Right lobe of liver (tissue), 4 donors: Measurements from ENCODE around the gene FLNB.

Source experiments
- POLR2A ChIP-seq: fragments of 450-650 bp; IDR thresholded peaks from one replicate; pipeline ENCODE4 v1.6.1; 2017; ENCODE audit warnings: antibody characterized with exemption, mild to moderate bottlenecking
- TF ChIP-seq, protein P1 (sequence below), 4 donors: fragments of 200-600 bp in 3 of 4; fragments of 450-650 bp in 1 of 4; IDR thresholded peaks; one replicate each; pipeline versions ENCODE4 v1.5.1 to v1.8.0; 2016 to 2022; ENCODE audit warnings: antibody characterized with exemption in 4 of 4, mild to moderate bottlenecking in 2 of 4
- donor health status: DM: no; HTN: no; CAD: no.
- donor health status: DM: no; HTN: no; CAD: no.
- donor health status: DM: no; HTN: yes; CAD: no.

DNA sequence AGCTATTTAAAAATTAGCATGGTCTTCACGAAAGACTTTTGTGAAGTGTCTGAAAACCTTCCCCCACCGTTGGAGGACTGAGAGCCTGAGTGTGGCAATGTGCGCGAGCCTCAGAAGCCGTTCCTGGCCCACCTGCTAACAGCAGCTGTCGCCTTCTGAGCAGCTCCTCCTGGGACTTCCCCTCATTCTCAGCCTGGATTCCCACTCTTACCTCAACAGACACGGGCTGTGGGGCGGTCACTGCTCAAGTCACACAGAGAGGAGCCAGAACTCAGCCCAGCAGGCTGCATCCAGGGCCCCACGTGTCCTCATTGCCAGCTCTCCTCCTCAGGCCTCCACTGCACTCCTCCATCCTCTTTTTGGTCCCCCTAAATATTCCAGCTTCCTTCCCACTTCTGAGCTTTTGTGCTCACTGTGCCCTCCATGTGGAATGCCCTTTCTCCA lies 194.7 kb downstream of the FLNB start:
- TF ChIP-seq, protein P1, sequence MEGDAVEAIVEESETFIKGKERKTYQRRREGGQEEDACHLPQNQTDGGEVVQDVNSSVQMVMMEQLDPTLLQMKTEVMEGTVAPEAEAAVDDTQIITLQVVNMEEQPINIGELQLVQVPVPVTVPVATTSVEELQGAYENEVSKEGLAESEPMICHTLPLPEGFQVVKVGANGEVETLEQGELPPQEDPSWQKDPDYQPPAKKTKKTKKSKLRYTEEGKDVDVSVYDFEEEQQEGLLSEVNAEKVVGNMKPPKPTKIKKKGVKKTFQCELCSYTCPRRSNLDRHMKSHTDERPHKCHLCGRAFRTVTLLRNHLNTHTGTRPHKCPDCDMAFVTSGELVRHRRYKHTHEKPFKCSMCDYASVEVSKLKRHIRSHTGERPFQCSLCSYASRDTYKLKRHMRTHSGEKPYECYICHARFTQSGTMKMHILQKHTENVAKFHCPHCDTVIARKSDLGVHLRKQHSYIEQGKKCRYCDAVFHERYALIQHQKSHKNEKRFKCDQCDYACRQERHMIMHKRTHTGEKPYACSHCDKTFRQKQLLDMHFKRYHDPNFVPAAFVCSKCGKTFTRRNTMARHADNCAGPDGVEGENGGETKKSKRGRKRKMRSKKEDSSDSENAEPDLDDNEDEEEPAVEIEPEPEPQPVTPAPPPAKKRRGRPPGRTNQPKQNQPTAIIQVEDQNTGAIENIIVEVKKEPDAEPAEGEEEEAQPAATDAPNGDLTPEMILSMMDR (IDR thresholded peaks at IDR 0.05), result no peak
- no peak for TF ChIP-seq POLR2A
